ENCODE measurements around the gene FAP. TPM values are rescaled to one million over a fixed set of nuclear protein-coding genes. Genes with fewer than 3 reads are reported as not detected.
A peak's percentile ranks its signal among the peaks of the same experiment; 100 is the strongest.

The FAP gene
- total RNA-seq, 1 donor from 2014 or later: 1.1 TPM

GRCh38 chr2:162126111-162126519, 117.1 kb downstream of the FAP start:
- FAIRE-seq: no peak
- no peak for DNase-seq (ENCODE audit: low read depth)
- H3K4me3 ChIP-seq (ENCODE audit: low read depth, low read length): no peak overlapping the region
- H3K27me3 ChIP-seq (ENCODE audit: control insufficient read depth, insufficient read depth, low read length): peaks cover 1% of the 10 kb centered on the region
- H3K36me3 ChIP-seq (ENCODE audit: control insufficient read depth, insufficient read depth, low read length): no peaks in the 10 kb centered on the region
- TF ChIP-seq, protein P1, sequence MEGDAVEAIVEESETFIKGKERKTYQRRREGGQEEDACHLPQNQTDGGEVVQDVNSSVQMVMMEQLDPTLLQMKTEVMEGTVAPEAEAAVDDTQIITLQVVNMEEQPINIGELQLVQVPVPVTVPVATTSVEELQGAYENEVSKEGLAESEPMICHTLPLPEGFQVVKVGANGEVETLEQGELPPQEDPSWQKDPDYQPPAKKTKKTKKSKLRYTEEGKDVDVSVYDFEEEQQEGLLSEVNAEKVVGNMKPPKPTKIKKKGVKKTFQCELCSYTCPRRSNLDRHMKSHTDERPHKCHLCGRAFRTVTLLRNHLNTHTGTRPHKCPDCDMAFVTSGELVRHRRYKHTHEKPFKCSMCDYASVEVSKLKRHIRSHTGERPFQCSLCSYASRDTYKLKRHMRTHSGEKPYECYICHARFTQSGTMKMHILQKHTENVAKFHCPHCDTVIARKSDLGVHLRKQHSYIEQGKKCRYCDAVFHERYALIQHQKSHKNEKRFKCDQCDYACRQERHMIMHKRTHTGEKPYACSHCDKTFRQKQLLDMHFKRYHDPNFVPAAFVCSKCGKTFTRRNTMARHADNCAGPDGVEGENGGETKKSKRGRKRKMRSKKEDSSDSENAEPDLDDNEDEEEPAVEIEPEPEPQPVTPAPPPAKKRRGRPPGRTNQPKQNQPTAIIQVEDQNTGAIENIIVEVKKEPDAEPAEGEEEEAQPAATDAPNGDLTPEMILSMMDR (IDR thresholded peaks at IDR 0.05; ENCODE audit: insufficient read depth, low read length, severe bottlenecking): no peak

DNA sequence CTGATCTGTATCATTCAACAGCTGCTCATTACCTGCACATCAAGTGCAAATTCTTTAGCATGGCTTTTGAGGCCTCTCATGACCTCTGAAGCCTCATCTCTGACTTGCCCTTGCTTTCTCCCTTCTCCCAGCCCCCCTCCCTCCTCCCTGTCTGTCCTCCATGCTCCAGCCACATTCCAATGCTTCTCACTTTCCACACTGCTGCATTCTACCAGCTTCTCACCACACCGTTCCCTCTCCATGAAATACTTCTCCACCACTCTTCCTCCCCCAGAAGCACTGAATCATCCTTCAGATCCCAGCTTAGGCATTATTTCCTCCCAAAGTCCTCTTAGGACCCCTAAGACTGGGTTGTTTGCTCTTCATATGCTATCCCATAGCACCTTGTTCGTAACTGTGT, 118.1 kb downstream of the FAP start:
- DNase-seq (ENCODE audit: low read depth) (no peak), FAIRE-seq (no peak)
- Histone ChIP-seq H3K36me3 (ENCODE audit: control insufficient read depth, insufficient read depth, low read length) (no peaks in the 10 kb centered on the region), H3K27me3 (ENCODE audit: control insufficient read depth, insufficient read depth, low read length) (peaks cover 1% of the 10 kb centered on the region), H3K4me3 (ENCODE audit: low read depth, low read length) (no peak overlapping the region)
- TF ChIP-seq, protein P1 (IDR thresholded peaks at IDR 0.05; ENCODE audit: insufficient read depth, low read length, severe bottlenecking): no peak

- TF ChIP-seq, protein P1 (IDR thresholded peaks at IDR 0.05; ENCODE audit: insufficient read depth, low read length, severe bottlenecking): peak; percentile 24
- FAIRE-seq: no peak
- peak; percentile 62 for DNase-seq (ENCODE audit: low read depth)
- H3K27me3 ChIP-seq (ENCODE audit: control insufficient read depth, insufficient read depth, low read length): peaks cover 1% of the 10 kb centered on the region
- no peaks in the 10 kb centered on the region for H3K36me3 ChIP-seq (ENCODE audit: control insufficient read depth, insufficient read depth, low read length)
- H3K4me3 ChIP-seq (ENCODE audit: low read depth, low read length): no peak overlapping the region
Observed at GRCh38 chr2:162123806-162124758, 119.2 kb downstream of the FAP start.

Other genes with a start within 250 kb of the FAP start
- gene DPP4, start 169.2 kb downstream of the FAP start, total RNA-seq: 1.4 and 2.9 TPM in 2 replicates
- gene GCG, start 91.2 kb downstream of the FAP start, total RNA-seq: not detected in 2 replicates
- gene IFIH1, start 75.2 kb upstream of the FAP start, total RNA-seq: 2.6 and 4.2 TPM in 2 replicates
- gene GCA, start 100.7 kb upstream of the FAP start, total RNA-seq: 8.7 TPM in 2 replicates

Data from bronchial epithelial cell (primary cell).